Motor neuron (in vitro differentiated cells): ENCODE results near the gene RPS8. TPM values are rescaled to one million over a fixed set of nuclear protein-coding genes. Genes with fewer than 3 reads are reported as not detected.
"Not testable (repeated sequence)": the region's sequence is repeated elsewhere in the genome, so short reads cannot be mapped to it uniquely, and the experiment has no call there.

Source experiments
- ATAC-seq, 8 experiments: fragments of 200-7000 bp; cut with Tn5 transposase; replicated peaks in 6 of 8; 2 replicates each; pipeline ENCODE4 v1.8.0; 2021; ENCODE audit warnings: mild to moderate bottlenecking in 8 of 8, moderate library complexity in 8 of 8
- H3K27ac ChIP-seq, 2 donors: fragments of 250-450 bp; sonication (Bioruptor Pico); 2 replicates each; pipeline ENCODE4 v1.9.0; 2021; ENCODE audit warnings: antibody characterized with exemption in 2 of 2, mild to moderate bottlenecking in 2 of 2, moderate library complexity in 1 of 2
- H3K4me1 ChIP-seq, 2 donors: fragments of 250-450 bp; sonication (Bioruptor Pico); replicated peaks in 1 of 2; 2 replicates each; pipeline ENCODE4 v1.6.1; 2021; ENCODE audit warnings: antibody characterized with exemption in 2 of 2, mild to moderate bottlenecking in 2 of 2, moderate library complexity in 1 of 2
- H3K4me3 ChIP-seq, 5 donors: fragments of 250-450 bp; sonication (Bioruptor Pico); 2 replicates each; pipeline ENCODE4 v1.9.0; 2021; ENCODE audit warnings: antibody characterized with exemption in 5 of 5, mild to moderate bottlenecking in 5 of 5, moderate library complexity in 4 of 5
- WGBS, 10 experiments: fragments of 450-650 bp; shearing (Covaris generic); methylation state at CpG; one replicate each; pipeline ENCODE4 v1.0.0; 2022; 5-methylcytosine and 5-hydroxymethylcytosine counted together
- in situ Hi-C, 9 experiments: fragments of 400-800 bp; cut with MboI; loops; one replicate each; pipeline ENCODE4 v1.15.0; 2021; ENCODE audit warnings: low sequenced_read_pairs in 9 of 9, low pct_unique_long_range_greater_than_20kb in 2 of 9; ENCODE audit not compliant: unreplicated experiment in 9 of 9
- total RNA-seq, 8 experiments: library from RNA; unstranded; fragments of 300-600 nt; gene quantifications; 2 replicates each; pipeline versions ENCODE4 v1.2.3 to v1.2.4, GENCODE V29; 2022

The RPS8 gene
- total RNA-seq, 8 experiments from 2014 or later: 2,114 to 6,000 (median 3,055) TPM

DNA sequence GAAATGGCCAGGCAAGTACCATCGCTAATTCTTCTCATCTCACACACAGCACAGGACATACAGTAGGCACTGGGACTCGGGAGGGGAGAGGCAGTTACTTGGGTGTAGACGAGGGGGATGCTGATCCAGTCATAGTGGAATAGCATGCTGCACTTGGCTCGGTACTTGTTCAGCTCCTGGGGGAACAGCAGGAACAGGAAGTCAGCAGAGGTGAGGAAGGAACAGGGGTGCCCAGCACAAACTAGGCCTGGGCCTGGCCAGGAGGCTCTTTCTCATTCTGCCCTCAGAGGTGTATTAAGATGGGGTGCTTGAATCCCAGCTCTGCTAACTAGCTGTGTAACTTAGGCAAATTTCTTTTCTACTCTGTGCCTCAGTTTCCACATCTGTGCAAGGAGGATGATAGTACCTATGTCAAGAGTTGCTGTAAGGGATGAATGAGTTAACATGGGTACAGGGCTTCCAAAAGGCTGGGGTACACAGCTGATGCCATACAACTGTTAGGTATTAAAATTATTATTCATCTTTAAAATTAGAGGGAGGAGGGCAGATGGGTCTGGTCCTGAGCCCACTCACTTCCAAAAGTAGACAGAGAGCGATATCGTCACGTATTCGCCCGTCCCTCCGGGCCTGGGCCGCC, 10.3 kb downstream of the RPS8 start:
- H3K27ac ChIP-seq: no peak overlapping the region
- in situ Hi-C loops: no loop called here

DNA sequence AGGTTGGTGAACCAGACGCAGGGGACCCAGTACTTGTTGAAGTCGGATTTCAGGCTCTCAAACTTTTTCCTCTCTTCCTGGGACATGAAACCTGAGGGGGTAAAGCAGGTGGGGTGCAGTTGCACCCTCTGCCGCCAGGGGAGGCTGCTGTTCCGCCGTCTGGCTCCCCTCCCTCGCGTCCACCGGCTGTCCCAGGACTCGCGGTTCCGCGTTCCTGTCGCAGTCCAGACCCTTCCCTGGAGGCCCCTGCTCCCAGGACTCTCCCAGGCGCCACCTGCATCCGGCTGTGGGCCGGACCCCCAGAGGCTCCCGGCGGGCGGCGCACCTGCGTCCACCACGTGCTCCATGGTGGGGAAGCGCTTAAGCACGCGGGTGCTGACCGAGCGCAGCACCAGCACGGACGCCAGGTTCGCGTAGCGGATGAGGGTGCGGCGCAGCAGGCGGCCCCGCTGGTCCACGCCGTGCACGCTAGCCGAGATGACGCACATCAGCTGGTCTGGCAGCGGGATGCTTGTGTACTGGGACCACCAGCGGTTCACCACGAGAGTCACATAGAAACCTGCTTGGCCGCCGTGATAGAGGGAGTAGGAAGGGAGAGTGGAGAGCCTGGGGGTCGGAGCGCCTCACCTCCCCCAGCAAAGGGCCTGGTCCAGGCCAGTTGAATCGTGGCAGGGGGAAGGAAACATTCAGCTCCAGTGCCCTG, 10.9 kb downstream of the RPS8 start:
- Histone ChIP-seq H3K4me1 (peaks cover 25 to 28% of the 10 kb centered on the region in 2 donors), H3K4me3 (peak overlapping the region in 4 of 5 donors; percentile 5 to 26 (median 17)), H3K27ac (no peak overlapping the region)
- WGBS, 10 experiments: 0 to 67% (median 17%) methylated on average over 1 to 43 of the region's 49 CpGs; no CpG with 5 or more reads in 3 of the 10 experiments
- in situ Hi-C loops: no loop called here
- peak; percentile 69 to 89 (median 82) for ATAC-seq

More for the DNA sequence above, 10.3 kb downstream of the RPS8 start:
- Histone ChIP-seq H3K4me1 (peaks cover 20 to 28% of the 10 kb centered on the region in 2 donors), H3K4me3 (no peak overlapping the region)
- WGBS, 10 experiments: 31 to 80% (median 49%) methylated on average over 2 to 7 of the region's 11 CpGs; no CpG with 5 or more reads in 4 of the 10 experiments
- no peak for ATAC-seq

DNA sequence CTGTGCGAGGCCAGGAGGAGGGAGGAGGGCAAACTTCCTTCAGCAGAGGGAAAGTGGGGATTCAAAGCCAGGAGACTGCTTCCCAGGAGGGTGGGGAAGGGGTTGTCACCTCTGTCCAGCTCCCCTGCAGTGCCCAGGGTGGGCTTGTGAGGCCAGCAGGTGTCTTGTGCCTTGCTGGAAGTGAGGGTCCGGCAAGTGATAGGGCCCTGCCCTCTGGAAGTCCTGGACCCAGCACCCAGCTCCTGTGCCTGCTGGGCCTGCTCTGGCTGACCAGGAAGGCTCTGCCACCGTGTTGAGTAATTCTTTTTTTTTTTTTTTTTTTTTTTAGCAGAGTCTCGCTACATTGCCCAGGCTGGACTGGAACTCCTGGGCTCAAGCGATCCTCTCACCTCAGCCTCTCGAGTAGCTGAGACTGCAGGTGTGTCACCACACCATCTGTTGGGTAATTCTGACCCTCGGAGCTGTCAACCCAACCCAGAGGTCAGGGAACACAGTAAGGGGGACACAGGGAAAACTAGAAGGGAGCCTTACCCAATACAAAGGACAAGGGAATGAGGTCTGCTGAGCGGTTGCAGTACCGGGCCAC, 11.6 kb downstream of the RPS8 start:
- Histone ChIP-seq H3K27ac (no peak overlapping the region), H3K4me1 (peaks cover 26 to 28% of the 10 kb centered on the region in 2 donors), H3K4me3 (no peak overlapping the region)
- no peak for ATAC-seq
- WGBS, 10 experiments: 0 to 100% (median 86%) methylated on average over 1 to 8 of the region's 9 CpGs; no CpG with 5 or more reads in 4 of the 10 experiments
- in situ Hi-C loops: no loop called here

DNA sequence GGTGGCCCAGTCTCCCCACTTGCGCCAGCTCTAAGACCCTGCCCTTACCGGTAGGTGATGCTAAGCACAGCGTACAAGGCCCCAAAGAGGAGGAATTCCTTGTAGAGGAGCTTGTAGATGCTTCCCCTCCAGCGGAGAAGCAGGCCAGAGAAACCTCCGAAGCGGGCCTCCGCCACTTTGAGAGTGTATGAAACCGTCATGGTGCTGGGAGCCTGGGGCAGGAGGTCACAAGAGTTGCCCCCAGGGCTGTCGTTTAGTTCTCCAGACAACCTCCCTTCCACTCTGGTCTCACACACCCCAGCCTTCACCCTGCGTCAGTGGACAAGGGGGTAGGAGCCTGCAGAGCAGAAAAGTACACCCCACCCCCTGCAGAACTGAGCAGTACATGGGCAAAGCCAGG, 12.2 kb downstream of the RPS8 start:
- Histone ChIP-seq H3K4me1 (peaks cover 26 to 28% of the 10 kb centered on the region in 2 donors), H3K27ac (no peak overlapping the region), H3K4me3 (no peak overlapping the region)
- in situ Hi-C loops: no loop called here
- ATAC-seq: no peak
- 89 to 100% (median 95%) methylated on average over 1 to 8 of the region's 10 CpGs; no CpG with 5 or more reads in 5 of the 10 experiments for WGBS, 10 experiments

DNA sequence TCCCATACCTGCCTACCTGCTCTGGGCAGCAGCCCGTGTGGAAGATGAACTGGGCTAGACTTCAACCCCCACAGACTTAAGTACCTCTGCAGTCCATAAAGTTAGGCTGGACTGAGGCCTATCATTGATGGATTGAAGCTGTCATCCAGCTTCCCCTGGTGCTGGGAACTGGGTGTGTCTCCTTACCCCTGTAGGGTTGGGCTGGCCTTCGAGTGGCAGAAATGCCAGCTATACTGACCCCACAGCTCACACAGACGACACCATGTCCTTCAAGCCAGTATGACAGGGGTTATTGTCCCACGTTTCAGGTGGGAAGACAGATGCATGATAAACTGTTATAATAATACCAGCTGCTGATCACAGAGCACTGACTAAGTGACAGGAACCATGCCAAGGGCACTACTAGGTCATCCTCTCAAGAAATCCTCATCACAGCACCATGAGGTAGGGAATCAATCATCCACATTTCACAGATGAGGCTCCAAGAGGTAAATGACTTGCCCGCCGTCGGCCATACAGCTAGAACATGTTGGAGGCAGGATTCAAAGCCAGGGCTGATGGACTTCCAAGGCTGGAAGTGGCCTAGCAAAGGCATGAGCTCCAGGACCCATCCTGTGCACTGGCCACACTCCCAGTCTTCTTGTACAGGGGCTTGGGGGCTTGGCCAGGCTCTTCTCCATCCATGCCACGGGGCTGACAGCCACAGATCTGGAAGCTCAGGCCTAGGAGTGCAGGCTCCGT, 12.9 kb downstream of the RPS8 start, which contains the start of gene BEST4:
Gene BEST4, minus strand, starts transcription at position 51 of the 741 bp plus-strand sequence. CDS start 465 bp downstream, outside the sequence.
- in situ Hi-C loops: no loop called here
- ATAC-seq: no peak
- WGBS, 10 experiments: 40 to 100% (median 78%) methylated on average over 1 to 7 of the region's 9 CpGs; no CpG with 5 or more reads in 2 of the 10 experiments
- Histone ChIP-seq H3K27ac (no peak within 1 kb of the TSS), H3K4me3 (no peak within 1 kb of the TSS), H3K4me1 (peaks cover 26 to 28% of the 10 kb centered on the region in 2 donors)

DNA sequence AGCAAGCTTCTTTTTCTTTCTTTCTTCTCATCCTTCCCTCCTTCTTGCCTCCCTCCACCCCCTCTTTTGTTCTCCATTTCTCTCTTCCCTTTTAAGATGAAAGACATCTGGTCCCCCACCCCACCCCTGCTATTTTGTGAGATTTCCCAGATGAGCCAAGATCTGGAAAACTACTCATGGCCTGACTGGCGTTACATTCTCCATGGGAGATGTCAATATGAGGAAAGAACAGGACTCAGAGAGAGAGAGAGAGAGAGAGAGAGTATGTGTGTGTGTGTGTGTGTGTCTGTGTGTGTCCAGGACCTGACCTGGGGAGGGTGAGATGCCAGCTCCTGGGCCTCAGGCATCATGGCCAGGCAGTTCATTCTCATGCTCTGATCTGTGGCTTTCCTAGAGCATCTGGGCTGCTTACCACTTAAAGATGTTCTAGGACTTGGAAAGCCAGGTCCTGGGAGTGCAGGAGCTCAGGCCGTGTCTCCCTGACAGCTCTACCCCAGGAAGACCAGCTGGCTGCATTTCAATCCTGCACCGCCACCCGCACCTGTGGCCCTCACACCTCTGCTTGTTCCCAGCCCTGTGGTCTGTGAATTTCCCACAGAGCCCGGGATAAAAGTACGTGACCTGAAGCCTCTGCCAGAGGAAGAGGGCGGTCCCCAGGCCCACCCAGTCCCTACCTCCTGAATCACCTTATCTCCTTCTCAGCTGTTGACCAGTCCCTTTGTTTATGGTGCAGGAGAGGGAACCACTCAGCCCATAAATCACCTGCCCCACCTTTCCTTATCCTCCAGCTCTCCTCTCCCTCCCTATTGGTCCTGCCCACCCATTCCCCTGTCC, 15.8 kb downstream of the RPS8 start:
- 60 to 100% (median 80%) methylated on average over 1 to 4 of the region's 7 CpGs; no CpG with 5 or more reads in 5 of the 10 experiments for WGBS, 10 experiments
- H3K4me1 ChIP-seq: peaks cover 8 to 10% of the 10 kb centered on the region in 2 donors
- no peak overlapping the region for H3K4me3 ChIP-seq
- in situ Hi-C loops: no loop called here
- H3K27ac ChIP-seq: no peak overlapping the region
- ATAC-seq: no peak

DNA sequence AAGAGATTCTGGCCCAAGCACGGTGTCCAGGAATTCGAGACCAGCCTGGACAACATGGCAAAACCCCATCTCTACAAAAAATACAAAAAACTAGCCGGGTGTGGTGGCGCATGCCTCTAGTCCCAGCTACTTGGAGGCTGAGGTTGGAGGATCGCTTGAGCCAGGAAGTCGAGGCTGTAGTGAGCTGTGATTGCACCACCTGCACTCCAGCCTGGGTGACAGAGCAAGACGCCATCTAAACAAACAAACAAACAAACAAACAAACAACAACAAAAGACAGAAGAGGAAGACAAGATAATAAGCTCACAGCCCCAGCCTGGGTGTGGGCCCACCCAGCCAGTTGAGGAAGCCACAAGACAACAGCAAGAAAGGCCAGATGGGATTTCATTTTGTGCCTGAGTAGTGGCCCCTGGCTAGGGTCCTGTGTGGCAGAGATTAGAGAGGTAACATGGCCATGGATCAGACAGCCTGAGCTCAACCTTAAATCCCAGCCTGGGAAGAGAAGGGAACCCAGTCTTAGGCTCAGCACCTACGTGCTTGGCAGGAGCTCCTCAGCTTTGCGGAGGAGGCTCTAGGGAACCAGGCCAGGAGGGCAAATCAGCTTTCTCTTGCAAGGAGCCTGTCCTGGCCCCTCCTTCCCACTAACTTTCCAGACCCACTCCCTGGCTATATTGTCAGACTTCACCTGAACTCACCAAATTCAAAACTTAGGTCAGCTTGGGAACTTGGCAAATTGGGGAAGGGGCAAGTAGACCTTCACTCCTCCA, 17.6 kb downstream of the RPS8 start:
- in situ Hi-C loops: no loop called here
- peak in 1 of 8 experiments; percentile 2 for ATAC-seq
- WGBS, 10 experiments: 62 to 100% (median 89%) methylated on average over 1 to 9 of the region's 9 CpGs; no CpG with 5 or more reads in 3 of the 10 experiments
- Histone ChIP-seq H3K4me3 (no peak overlapping the region), H3K4me1 (peaks cover 0 to 6% of the 10 kb centered on the region in 2 donors), H3K27ac (no peak overlapping the region)

DNA sequence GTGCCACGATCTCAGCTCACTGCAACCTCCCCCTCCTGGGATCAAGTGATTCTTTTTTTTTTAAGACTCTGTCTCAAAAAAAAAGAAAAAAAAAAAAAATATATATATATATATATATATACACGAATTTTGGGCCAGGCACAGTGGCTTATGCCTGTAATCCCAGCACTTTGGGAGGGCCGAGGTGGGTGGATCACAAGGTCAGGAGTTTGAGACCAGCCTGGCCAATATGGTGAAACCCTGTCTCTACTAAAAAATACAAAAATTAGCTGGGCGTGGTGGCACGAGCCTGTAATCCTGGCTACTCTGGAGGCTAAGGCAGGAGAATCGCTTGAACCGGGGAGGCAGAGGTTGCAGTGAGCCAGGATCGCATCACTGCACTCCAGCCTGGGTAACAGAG, 22.5 kb downstream of the RPS8 start:
- WGBS, 10 experiments: 29 to 100% (median 94%) methylated on average over 1 to 7 of the region's 8 CpGs; no CpG with 5 or more reads in 2 of the 10 experiments
- in situ Hi-C loops, ATAC-seq, H3K27ac ChIP-seq, H3K4me3 ChIP-seq: not testable (repeated sequence)
- H3K4me1 ChIP-seq: peaks cover 18 to 19% of the 10 kb centered on the region in 2 donors

DNA sequence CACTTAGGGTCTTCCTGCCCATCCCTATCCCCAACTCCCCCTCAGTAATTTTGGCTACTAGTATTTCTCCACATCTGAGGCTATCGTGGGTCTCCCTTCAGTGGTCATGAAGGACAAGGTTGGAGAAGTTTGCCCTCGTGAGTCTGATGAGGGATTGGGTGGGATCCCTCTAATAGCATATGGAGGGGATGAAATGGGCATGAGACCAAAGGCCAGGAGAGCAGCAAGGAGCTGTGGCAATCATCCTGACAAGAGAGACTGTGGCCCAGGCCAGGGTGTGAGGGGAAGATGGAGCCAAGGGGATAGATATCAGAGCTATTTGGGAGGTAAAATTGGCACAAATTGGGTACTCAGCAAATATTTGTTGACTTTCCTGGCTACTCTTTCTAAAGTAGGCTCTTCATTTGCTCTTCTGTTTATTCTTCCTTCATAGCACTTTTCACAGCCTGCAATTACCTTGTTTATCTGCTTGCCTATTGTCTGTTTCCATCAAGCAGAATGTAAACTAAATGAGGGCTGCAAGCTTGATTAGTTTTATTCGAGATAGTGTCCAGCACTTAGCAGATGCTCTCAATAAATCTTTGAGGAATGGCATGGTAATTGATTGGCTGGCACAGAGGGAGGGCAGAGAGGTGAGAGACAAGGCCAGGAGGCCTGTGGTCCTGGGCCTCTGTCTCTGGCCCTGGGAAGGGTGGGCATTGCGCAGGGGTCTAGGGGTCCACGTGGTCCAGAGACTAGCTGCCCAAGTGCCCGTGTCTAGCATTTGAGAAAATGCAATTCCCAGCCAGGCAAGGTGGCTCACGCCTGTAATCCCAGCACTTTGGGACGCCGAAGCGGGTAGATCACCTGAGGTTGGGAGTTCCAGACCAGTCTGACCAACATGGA, 23.4 kb downstream of the RPS8 start:
- no peak overlapping the region for H3K4me3 ChIP-seq
- no peak for ATAC-seq
- peaks cover 22% of the 10 kb centered on the region in 2 donors for H3K4me1 ChIP-seq
- H3K27ac ChIP-seq: peak overlapping the region; percentile 91 to 92
- WGBS, 10 experiments: 50 to 90% (median 86%) methylated on average over 1 to 9 of the region's 10 CpGs; no CpG with 5 or more reads in 2 of the 10 experiments
- in situ Hi-C loops: no loop called here

DNA sequence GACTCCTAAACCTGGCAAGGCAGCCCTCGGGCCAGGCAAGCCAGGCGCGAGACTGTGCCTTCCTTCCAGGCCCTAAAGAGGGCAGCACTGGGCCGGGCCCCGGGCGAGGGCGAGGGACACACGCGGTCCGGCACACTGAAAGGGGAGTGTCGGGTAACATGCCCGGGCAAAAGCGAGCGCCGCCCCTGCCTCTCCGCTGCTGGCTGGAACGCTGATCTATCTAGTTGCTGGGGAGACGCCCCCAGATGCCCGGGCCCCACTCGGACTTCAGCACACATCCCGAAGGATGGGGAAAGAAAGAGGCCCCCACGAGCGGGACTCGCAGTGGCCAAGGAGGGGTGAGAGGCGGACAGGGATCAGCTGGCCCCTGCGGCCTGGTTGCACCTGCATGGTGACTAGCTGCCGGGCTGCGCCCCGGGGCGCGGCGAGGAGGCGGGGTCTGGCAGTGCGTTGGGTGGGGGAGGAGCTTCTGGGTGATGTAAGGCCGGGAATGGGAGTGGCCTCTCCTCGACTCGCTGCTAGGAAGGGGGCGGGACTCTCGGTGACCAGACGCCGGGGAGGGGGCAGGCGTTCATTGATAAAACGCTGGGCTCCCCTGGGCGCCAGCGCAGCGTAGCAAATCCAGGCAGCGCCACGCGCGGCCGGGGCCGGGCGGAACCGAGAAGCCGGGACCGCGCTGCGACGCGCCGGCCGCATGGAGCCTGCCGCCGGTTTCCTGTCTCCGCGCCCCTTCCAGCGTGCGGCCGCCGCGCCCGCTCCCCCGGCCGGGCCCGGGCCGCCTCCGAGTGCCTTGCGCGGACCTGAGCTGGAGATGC, 24.6 kb downstream of the RPS8 start, which contains the start of gene PLK3:
Gene PLK3, plus strand, starts transcription at position 608 of the 815 bp plus-strand sequence. Its CDS starts 87 bp downstream, at position 695.
- Histone ChIP-seq H3K4me3 (peak within 1 kb of the TSS; percentile 53 to 77 (median 63)), H3K4me1 (peaks cover 22% of the 10 kb centered on the region in 2 donors), H3K27ac (peak within 1 kb of the TSS; percentile 91 to 92)
- 0 to 33% (median 0%) methylated on average over 1 to 22 of the region's 79 CpGs; no CpG with 5 or more reads in 2 of the 10 experiments for WGBS, 10 experiments
- peak; percentile 69 to 87 (median 83) for ATAC-seq
- in situ Hi-C loops: no loop called here
